Prostate gland (tissue), 2 donors: Measurements from ENCODE around the gene HOXA5. TPM values are rescaled to one million over a fixed set of nuclear protein-coding genes. Genes with fewer than 3 reads are reported as not detected.
A peak's percentile ranks its signal among the peaks of the same experiment; 100 is the strongest.

Experiments used
- DNase-seq: peaks from one replicate; pipeline ENCODE4 v3.0.0-alpha.2; 2019; ENCODE audit warnings: low spot score
- H3K27ac ChIP-seq, 2 donors: fragments of 200-600 bp; sonication (generic); 2 replicates each; pipeline ENCODE4 v1.5.1; 2017 to 2019
- H3K27me3 ChIP-seq: fragments of 200-600 bp; sonication (generic); replicated peaks from 2 replicates; pipeline ENCODE4 v1.5.1; 2019; ENCODE audit not compliant: insufficient read depth
- H3K36me3 ChIP-seq, 2 donors: fragments of 200-600 bp; sonication (generic); 1 replicate in 1 of 2; 2 replicates in 1 of 2; pipeline versions ENCODE4 v1.5.1 to v1.8.1; 2017 to 2019
- H3K4me1 ChIP-seq: fragments of 200-600 bp; sonication (generic); replicated peaks from 2 replicates; pipeline ENCODE4 v1.5.1; 2019
- H3K4me3 ChIP-seq, 2 donors: fragments of 200-600 bp; sonication (generic); 2 replicates each; pipeline ENCODE4 v1.5.1; 2017 to 2019
- H3K9me3 ChIP-seq: fragments of 200-600 bp; sonication (generic); 2 replicates; pipeline ENCODE4 v1.5.1; 2017
- CTCF ChIP-seq, 4 experiments: fragments of 200-600 bp in 2 of 4; fragments of 450-650 bp in 2 of 4; sonication (generic) in 2 of 4; IDR thresholded peaks; 1 replicate in 3 of 4; 2 replicates in 1 of 4; pipeline ENCODE4 v1.5.1; 2016 to 2019; ENCODE audit warnings: antibody characterized with exemption in 4 of 4, mild to moderate bottlenecking in 2 of 4, moderate library complexity in 2 of 4
- POLR2A ChIP-seq: fragments of 450-650 bp; IDR thresholded peaks from one replicate; pipeline ENCODE4 v1.6.1; 2016; ENCODE audit warnings: antibody characterized with exemption, mild to moderate bottlenecking
- POLR2AphosphoS5 ChIP-seq: sonication (generic); formaldehyde crosslinking; IDR thresholded peaks from one replicate; pipeline ENCODE4 v1.6.1; 2017; ENCODE audit warnings: antibody characterized with exemption
- WGBS: methylation state at CpG from one replicate; pipeline ENCODE4 v1.1.5; 2018; 5-methylcytosine and 5-hydroxymethylcytosine counted together
- intact Hi-C: fragments of 100-400 bp; cut with DNase I; formaldehyde crosslinking; loops from one replicate; pipeline ENCODE4 v1.14.2; 2022
- total RNA-seq, 2 donors: library from RNA; depleted of rRNA; stranded (reverse); fragments of >200 nt; gene quantifications; one replicate each; pipeline ENCODE4 v1.1.0, GENCODE V29; 2016

The HOXA5 gene
- total RNA-seq, 2 donors from 2014 or later: 3.7 to 12.9 TPM

- Histone ChIP-seq H3K4me3 (peak overlapping the region; percentile 61 to 80), H3K27ac (peak overlapping the region; percentile 96), H3K9me3 (no peaks in the 10 kb centered on the region), H3K27me3 (no peaks in the 10 kb centered on the region), H3K36me3 (no peaks in the 10 kb centered on the region), H3K4me1 (no peaks in the 10 kb centered on the region)
- 6% methylated on average over 10 of the region's 10 CpGs for WGBS
- intact Hi-C loops: no loop called here
- no peak for DNase-seq
- TF ChIP-seq POLR2AphosphoS5: no peak
- TF ChIP-seq POLR2A: no peak
- no peak for TF ChIP-seq CTCF (IDR thresholded peaks at IDR 0.05)
Observed at GRCh38 chr7:27172315-27172774, 28.9 kb upstream of the HOXA5 start.

GRCh38 chr7:27171637-27172314 is 28.3 kb upstream of the HOXA5 start:
- H3K4me3 ChIP-seq: peak overlapping the region; percentile 61 to 80
- H3K27ac ChIP-seq: peak overlapping the region; percentile 96
- no peaks in the 10 kb centered on the region for H3K9me3 ChIP-seq
- DNase-seq: no peak
- intact Hi-C loops: no loop called here
- H3K36me3 ChIP-seq: no peaks in the 10 kb centered on the region
- TF ChIP-seq CTCF (IDR thresholded peaks at IDR 0.05): peak in 1 of 4 experiments; percentile 5
- no peak for TF ChIP-seq POLR2A
- no peak for TF ChIP-seq POLR2AphosphoS5
- no peaks in the 10 kb centered on the region for H3K4me1 ChIP-seq
- H3K27me3 ChIP-seq: no peaks in the 10 kb centered on the region
- 4% methylated on average over 30 of the region's 30 CpGs for whole genome bisulfite sequencing

GRCh38 chr7:27171325-27171636 is 27.8 kb upstream of the HOXA5 start:
- TF ChIP-seq POLR2AphosphoS5 (no peak), POLR2A (no peak), CTCF (IDR thresholded peaks at IDR 0.05) (no peak)
- Histone ChIP-seq H3K27ac (peak overlapping the region; percentile 96), H3K9me3 (no peaks in the 10 kb centered on the region), H3K4me3 (peak overlapping the region; percentile 61 to 80), H3K4me1 (no peaks in the 10 kb centered on the region), H3K27me3 (no peaks in the 10 kb centered on the region), H3K36me3 (no peaks in the 10 kb centered on the region)
- intact Hi-C loops: no loop called here
- no peak for DNase-seq
- 3% methylated on average over 8 of the region's 8 CpGs for WGBS

- H3K27ac ChIP-seq: peak overlapping the region; percentile 96
- no peaks in the 10 kb centered on the region for H3K36me3 ChIP-seq
- H3K27me3 ChIP-seq: no peaks in the 10 kb centered on the region
- H3K9me3 ChIP-seq: no peaks in the 10 kb centered on the region
- intact Hi-C loops: no loop called here
- no peak for TF ChIP-seq POLR2AphosphoS5
- no peak for TF ChIP-seq CTCF (IDR thresholded peaks at IDR 0.05)
- TF ChIP-seq POLR2A: no peak
- H3K4me1 ChIP-seq: no peaks in the 10 kb centered on the region
- H3K4me3 ChIP-seq: peak overlapping the region; percentile 61 to 80
- DNase-seq: no peak
- WGBS: 9% methylated on average over 11 of the region's 11 CpGs
Observed at GRCh38 chr7:27170426-27171324, 27.2 kb upstream of the HOXA5 start.
